WERI-Rb-1 (cell line): ENCODE measurements around the gene ALPK1.

Source experiments
- DNase-seq: peaks from one replicate; pipeline ENCODE4 v3.0.0-alpha.2; 2020
- H3K27ac ChIP-seq: fragments of 250-450 bp; sonication (Bioruptor Pico); 2 replicates; pipeline ENCODE4 v1.5.1; 2020; ENCODE audit warnings: mild to moderate bottlenecking, moderate library complexity
- H3K27me3 ChIP-seq: fragments of 250-450 bp; sonication (Bioruptor Pico); 2 replicates; pipeline ENCODE4 v1.5.1; 2021; ENCODE audit warnings: mild to moderate bottlenecking, low read depth, moderate library complexity; ENCODE audit not compliant: insufficient read depth, severe bottlenecking
- H3K36me3 ChIP-seq: fragments of 250-450 bp; sonication (Bioruptor Pico); 2 replicates; pipeline ENCODE4 v1.5.1; 2020; ENCODE audit warnings: mild to moderate bottlenecking, moderate library complexity
- H3K4me3 ChIP-seq: 2 replicates; pipeline ENCODE4 v1.5.1; 2011; ENCODE audit warnings: low read depth, mild to moderate bottlenecking, control low read depth, low read length
- H3K9me3 ChIP-seq: fragments of 250-450 bp; sonication (Bioruptor Pico); 2 replicates; pipeline ENCODE4 v1.5.1; 2021; ENCODE audit warnings: mild to moderate bottlenecking, moderate library complexity; ENCODE audit not compliant: severe bottlenecking
- TF ChIP-seq, protein P1 (sequence below): IDR thresholded peaks from 2 replicates; pipeline ENCODE4 v1.5.1; 2011; ENCODE audit warnings: low read depth, mild to moderate bottlenecking, control low read depth, inconsistent platforms, low read length

The ALPK1 gene

GRCh38 chr4:112379306-112379705 is 82.1 kb downstream of the ALPK1 start:
- Histone ChIP-seq H3K9me3 (no peaks in the 10 kb centered on the region), H3K36me3 (no peaks in the 10 kb centered on the region), H3K4me3 (no peak overlapping the region), H3K27ac (no peak overlapping the region), H3K27me3 (no peaks in the 10 kb centered on the region)
- TF ChIP-seq, protein P1, sequence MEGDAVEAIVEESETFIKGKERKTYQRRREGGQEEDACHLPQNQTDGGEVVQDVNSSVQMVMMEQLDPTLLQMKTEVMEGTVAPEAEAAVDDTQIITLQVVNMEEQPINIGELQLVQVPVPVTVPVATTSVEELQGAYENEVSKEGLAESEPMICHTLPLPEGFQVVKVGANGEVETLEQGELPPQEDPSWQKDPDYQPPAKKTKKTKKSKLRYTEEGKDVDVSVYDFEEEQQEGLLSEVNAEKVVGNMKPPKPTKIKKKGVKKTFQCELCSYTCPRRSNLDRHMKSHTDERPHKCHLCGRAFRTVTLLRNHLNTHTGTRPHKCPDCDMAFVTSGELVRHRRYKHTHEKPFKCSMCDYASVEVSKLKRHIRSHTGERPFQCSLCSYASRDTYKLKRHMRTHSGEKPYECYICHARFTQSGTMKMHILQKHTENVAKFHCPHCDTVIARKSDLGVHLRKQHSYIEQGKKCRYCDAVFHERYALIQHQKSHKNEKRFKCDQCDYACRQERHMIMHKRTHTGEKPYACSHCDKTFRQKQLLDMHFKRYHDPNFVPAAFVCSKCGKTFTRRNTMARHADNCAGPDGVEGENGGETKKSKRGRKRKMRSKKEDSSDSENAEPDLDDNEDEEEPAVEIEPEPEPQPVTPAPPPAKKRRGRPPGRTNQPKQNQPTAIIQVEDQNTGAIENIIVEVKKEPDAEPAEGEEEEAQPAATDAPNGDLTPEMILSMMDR: no peak
- DNase-seq: no peak

GRCh38 chr4:112381996-112382692 is 85.0 kb downstream of the ALPK1 start:
- no peaks in the 10 kb centered on the region for H3K9me3 ChIP-seq
- no peak for DNase-seq
- H3K27me3 ChIP-seq: no peaks in the 10 kb centered on the region
- H3K36me3 ChIP-seq: no peaks in the 10 kb centered on the region
- TF ChIP-seq, protein P1: no peak
- H3K27ac ChIP-seq: no peak overlapping the region
- H3K4me3 ChIP-seq: no peak overlapping the region

- Histone ChIP-seq H3K36me3 (no peaks in the 10 kb centered on the region), H3K27ac (no peak overlapping the region), H3K27me3 (peaks cover 4% of the 10 kb centered on the region), H3K9me3 (no peaks in the 10 kb centered on the region), H3K4me3 (no peak overlapping the region)
- TF ChIP-seq, protein P1: no peak
- DNase-seq: no peak
These were observed 88.9 kb downstream of the ALPK1 start for GRCh38 chr4:112386071-112386470.

- peak; percentile 23 for DNase-seq
- Histone ChIP-seq H3K27ac (no peak overlapping the region), H3K27me3 (peaks cover 18% of the 10 kb centered on the region), H3K4me3 (no peak overlapping the region), H3K36me3 (no peaks in the 10 kb centered on the region), H3K9me3 (no peaks in the 10 kb centered on the region)
- TF ChIP-seq, protein P1: no peak
These were observed 104.9 kb downstream of the ALPK1 start for GRCh38 chr4:112402098-112402497.

- Histone ChIP-seq H3K27ac (no peak overlapping the region), H3K9me3 (no peaks in the 10 kb centered on the region), H3K36me3 (no peaks in the 10 kb centered on the region), H3K4me3 (no peak overlapping the region), H3K27me3 (peaks cover 18% of the 10 kb centered on the region)
- TF ChIP-seq, protein P1: no peak
- DNase-seq: no peak
These were observed 106.2 kb downstream of the ALPK1 start for GRCh38 chr4:112403101-112403945.
